IPS DF 19.7 (cell line): Measurements from ENCODE around the gene SAMD13.

Experiments used
- DNase-seq: peaks from one replicate; pipeline ENCODE4 v3.0.0-alpha.2; 2013; ENCODE audit warnings: low read depth, low spot score

SAMD13 gene

DNA sequence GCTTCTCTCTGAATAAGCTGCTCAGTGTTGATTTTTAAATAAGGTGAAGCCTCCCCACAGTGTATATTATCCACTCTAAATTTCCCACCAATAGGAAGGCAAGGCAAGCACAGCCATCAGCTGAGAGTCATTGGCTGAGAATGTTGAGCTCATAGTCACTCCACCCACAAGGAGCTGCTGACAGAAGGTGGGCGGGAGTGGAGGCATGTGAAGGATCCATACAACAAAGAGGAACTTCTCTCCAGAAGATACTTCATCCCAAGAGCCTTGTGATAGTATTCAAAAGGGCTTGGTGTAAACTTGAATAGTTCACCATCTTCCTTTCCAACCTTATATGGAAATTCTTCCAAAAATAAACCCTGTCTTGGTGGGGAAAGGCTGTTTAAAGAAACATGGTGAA is 42.8 kb downstream of the SAMD13 start:
- DNase-seq, result no peak

DNA sequence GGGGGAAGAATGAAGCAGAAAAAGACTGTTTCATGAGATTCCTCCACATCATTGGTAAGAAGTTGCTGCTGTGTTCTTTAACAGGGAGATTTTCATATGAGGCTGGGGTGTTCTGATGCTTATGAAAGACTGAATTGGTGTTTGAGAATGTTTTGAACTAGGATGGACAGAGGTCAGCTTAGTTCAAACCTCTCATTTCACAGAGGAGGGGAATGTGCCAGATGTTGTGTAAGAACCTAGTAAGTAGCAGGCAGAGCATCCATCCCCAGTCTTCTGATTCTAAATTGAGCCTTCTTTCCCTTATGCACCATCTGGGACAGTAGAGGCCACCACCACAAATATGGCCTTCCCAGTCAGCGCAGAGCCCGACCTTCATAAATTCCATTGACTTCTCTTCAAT is 43.7 kb downstream of the SAMD13 start:
- no peak for DNase-seq

GRCh38 chr1:84347271-84347931 is 45.9 kb downstream of the SAMD13 start:
- no peak for DNase-seq

DNA sequence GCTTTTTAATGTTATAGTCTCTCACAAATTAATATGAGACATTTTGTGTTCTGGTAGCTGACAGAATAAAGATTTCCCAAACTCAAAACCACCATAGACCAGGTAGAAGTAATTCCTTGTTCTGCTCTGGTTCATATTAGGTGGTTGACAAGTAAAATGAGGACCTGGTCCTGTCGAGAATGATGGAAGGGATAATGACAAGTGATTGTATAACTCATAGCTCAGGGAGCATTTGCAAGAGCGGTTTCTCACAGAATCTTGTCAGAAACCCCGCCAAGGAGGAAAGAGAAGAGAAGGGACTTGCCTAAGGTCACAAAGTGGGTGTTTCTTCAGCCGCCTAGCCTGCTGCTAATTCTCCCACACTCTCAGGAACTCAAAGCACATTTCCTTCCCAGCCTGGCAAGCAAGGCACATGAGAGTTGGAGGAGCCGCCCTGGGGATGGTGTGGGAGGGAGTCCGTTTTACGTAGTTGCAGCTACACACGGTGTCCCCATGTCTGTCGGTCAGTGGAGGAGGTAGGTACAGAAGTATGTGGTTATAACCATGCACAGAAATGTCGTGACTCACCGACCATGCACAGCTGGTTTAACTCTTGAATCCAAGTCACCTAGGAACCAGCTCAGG is 46.5 kb downstream of the SAMD13 start:
- DNase-seq, result no peak

DNA sequence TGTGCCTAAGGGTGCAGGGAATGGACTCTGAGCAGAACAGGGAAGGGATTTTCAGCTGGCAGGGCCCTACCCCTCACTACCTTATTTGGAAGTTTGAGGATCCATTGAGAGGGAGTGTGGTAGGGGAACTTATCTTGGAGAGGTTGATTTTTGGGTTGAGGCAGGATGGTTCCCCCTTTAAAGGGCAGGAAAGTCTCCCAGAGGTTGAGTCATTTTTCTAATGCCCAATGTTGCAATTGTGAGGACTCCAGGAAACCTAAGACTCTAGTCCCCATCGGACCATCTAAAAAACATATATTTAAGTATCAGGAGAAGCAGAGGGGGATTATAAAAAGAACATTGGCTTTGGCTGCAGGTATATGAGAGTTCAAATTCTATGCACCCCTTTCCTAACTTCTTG is 47.3 kb downstream of the SAMD13 start:
- no peak for DNase-seq

GRCh38 chr1:84350104-84350503 is 48.6 kb downstream of the SAMD13 start:
- no peak for DNase-seq

DNA sequence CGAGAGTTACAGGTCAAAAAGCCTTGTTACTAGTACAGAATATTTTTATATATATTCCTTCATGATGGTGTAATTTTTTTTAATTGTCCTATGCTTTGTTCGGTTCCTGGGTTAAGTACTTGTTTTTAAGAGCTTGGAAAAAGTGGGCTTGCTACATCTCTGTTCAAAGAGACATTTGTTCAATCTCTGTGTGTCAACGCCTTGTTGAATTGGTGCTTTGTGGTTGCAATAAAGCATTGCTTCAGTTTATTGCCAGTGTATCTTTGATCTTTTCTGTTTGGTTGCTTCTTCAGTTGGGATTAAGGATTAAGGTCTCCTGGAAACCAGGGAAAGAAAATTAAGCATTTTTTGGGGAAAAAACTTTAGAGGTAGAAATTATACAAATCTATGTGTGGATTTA is 49.0 kb downstream of the SAMD13 start:
- no peak for DNase-seq

DNA sequence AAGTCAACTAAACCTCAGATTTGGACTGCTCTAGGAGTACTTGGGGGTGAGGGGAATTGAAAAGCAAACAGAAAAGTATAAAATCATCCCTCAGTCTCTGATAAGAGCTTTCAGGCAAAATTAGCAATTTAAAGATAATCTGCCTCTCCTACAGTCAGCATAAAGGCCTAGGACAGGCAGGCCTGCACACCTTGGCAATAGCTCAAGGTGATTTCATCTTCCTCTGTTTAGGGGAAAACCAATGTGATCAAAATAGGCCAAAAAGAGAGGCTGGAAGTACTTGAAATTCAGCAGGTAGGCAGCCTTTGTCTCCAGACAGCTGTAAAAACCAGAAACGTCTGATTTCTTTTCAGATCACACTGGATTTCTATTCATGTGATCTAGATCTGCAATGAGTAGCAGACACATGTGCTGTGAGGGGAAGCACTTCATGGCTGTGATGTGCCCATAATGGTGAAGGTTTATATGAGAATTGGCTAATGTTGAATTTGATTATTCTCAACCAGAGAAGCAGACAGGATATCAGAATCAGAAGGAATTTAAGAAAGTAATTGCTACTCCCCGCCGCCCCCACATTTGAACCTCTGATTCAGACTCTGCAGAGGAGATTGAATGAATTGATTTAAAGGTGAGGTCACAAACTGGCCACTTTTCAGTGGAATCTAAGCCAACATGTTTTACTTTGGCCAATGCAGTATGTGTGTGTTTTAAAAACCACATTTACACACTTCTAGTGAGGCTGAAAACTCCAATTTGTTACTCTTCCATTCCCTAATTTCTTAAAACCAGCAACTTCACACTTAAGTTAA is 51.0 kb downstream of the SAMD13 start:
- DNase-seq, result no peak

DNA sequence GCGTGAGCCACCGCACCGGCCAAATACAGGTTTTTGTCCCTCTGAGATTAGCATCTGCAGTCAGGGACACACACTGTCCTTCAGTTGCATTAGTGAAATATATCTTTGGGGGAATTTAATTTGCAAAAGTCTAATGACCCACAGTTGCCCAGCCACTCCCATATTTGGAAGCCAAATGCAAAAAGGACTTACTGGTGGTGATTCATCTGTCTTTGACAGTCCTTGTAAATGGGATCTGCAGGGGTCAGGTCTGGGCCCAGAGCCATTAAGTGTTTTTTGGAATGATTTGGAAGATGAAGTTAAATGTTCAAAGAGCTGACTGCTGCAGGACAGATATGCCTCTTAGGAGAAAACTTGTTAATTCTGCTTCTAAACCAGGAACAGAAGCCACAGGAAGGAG is 52.2 kb downstream of the SAMD13 start:
- DNase-seq, result no peak

DNA sequence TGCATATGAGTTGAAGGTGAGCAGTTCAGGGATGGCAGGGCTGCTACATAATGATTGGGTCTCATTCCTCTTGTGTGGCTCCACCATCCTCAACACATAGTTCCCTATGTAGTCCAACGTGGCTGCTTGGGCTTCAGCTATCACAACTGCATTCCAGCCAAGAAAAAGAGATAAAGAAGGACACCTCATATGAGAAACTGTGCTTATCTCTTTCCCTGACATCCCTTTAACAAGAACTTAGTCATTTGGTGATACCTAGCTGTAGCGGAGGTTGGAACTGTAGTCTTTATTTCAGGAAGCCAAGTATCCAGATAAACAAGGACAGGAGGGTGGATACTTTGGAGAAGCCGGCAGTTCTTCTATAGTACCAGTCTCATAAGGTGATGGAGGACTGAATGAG is 54.0 kb downstream of the SAMD13 start:
- no peak for DNase-seq

GRCh38 chr1:84356881-84357280 is 55.4 kb downstream of the SAMD13 start:
- DNase-seq, result no peak

- no peak for DNase-seq
Observed at GRCh38 chr1:84358695-84359094, 57.2 kb downstream of the SAMD13 start.

- DNase-seq, result no peak
Observed at GRCh38 chr1:84360316-84360715, 58.8 kb downstream of the SAMD13 start.

DNA sequence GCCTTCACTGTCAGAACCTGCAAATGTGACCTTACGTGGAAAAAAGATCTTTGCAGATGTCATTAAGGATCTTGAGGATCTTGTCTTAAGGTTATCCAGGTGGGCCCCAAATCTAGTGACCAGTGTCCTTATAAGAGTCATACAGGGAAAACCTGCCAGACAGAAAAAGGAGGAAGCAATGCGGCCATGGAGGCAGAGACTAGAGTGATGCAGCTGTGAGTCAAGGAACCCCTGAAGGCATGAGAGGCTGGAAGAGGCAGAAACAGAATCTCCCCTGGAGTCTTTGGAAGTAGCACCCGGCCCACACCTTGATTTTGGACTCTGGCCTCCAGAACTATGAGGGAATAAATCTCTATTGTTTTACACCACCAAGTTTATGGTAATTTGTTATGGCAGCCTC is 60.3 kb downstream of the SAMD13 start:
- no peak for DNase-seq

GRCh38 chr1:84363019-84363418 is 61.5 kb downstream of the SAMD13 start:
- no peak for DNase-seq

- DNase-seq, result no peak
Observed at GRCh38 chr1:84363622-84364021, 62.1 kb downstream of the SAMD13 start.

- no peak for DNase-seq
Observed at GRCh38 chr1:84365225-84366221, 64.0 kb downstream of the SAMD13 start.

DNA sequence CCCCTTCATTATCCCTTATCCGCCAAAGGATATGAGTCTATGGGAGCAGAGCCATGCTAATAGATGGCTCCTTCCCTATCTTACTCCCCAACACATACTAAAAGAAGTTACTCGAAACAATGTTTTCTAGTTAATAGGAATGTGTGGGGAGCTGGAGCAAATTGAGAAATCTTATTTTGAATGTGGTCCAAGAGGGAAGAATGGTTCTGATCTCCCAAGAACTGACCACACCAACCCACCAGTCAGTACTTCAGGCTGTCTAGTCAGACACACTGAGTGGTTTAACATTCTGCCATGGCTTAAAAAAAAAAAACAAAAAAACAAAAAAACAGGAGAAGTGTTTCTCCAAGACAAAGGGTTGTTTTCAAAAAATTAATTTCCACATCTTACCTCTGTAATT is 65.3 kb downstream of the SAMD13 start:
- no peak for DNase-seq

DNA sequence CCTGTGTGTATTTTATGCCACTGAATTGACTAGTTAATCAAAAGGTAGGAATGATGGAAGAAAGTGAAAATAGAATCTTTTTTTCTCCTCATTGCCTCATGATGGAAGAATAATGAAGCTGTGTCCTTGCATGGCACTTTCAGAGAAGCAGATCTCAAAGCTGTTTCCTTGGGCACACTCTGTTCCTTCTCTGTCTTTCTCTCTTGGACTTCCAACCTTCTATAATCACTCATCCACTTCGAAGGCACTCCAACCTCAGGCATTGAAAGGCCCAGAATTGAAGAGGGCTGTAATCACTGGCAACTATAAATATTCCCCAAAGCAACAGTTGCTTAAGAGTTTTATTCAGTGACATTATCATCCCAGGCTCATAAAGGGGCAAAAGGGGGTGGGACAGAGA is 65.7 kb downstream of the SAMD13 start:
- DNase-seq, result no peak

DNA sequence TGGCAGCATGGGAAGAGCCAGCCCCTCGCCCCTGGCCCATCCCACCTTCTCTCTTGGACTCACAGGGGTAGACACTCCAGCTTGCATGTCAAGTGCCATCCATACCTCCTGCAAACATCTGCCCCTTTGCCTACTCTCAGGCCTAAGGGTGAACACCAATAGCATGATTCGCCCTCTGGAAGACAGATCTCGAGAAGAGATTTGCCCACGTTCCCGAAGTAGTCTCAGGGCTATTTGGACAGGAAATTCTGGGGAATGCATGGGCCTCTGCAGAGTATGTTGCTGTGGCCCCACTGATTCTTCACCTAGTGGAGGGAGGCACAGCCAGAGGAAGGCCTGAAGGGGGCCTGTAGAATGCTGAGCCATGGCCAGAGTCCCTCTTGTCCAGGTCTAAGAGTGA is 66.9 kb downstream of the SAMD13 start:
- no peak for DNase-seq

DNA sequence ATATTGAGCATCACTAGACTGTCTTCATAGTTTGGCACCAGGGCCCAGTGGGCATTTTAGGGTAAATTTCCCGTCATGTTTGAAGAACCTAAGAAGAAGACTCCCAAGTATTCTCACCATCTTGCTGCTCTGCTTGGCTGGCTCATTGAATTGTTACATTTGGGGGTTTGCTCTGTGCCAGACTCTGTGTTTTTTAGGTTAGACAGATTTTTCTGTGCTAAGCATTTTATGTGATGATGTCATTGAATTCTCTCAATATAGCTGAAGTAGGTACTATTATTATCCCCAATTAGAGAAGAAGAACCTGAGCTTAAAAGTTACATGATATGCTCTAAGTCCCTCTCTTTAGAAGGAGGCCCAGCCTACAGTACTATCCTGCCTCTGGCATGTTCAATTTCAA is 68.8 kb downstream of the SAMD13 start:
- DNase-seq, result no peak
